HUES48 (cell line): Measurements from ENCODE around the gene C1orf210.

Experiments used
- H3K27ac ChIP-seq: one replicate; pipeline ENCODE4 v1.7.0; 2013; ENCODE audit warnings: low read depth, low read length, inconsistent platforms
- H3K27me3 ChIP-seq: 2 replicates; pipeline ENCODE4 v1.6.1; 2013; ENCODE audit warnings: mild to moderate bottlenecking, low read length; ENCODE audit not compliant: control insufficient read depth, insufficient read depth
- H3K36me3 ChIP-seq: 2 replicates; pipeline ENCODE4 v1.6.1; 2013; ENCODE audit warnings: low read length; ENCODE audit not compliant: control insufficient read depth, insufficient read depth
- H3K4me1 ChIP-seq: 2 replicates; pipeline ENCODE4 v1.6.1; 2013; ENCODE audit warnings: mild to moderate bottlenecking, low read length; ENCODE audit not compliant: control insufficient read depth, insufficient read depth
- H3K4me3 ChIP-seq: 2 replicates; pipeline ENCODE4 v1.5.1; 2013; ENCODE audit warnings: mild to moderate bottlenecking, low read depth, low read length
- H3K9ac ChIP-seq: 2 replicates; pipeline ENCODE4 v1.6.1; 2013; ENCODE audit warnings: mild to moderate bottlenecking, low read depth, low read length, moderate library complexity
- H3K9me3 ChIP-seq: 2 replicates; pipeline ENCODE4 v1.6.1; 2013; ENCODE audit warnings: low read length; ENCODE audit not compliant: control insufficient read depth, insufficient read depth

The C1orf210 gene

GRCh38 chr1:43238991-43239469 lies 46.4 kb downstream of the C1orf210 start:
- peaks cover 4% of the 10 kb centered on the region for H3K9me3 ChIP-seq
- H3K4me1 ChIP-seq = no peaks in the 10 kb centered on the region
- no peaks in the 10 kb centered on the region for H3K27me3 ChIP-seq
- no peak overlapping the region for H3K9ac ChIP-seq
- H3K36me3 ChIP-seq = no peaks in the 10 kb centered on the region
- H3K27ac ChIP-seq = no peak overlapping the region
- H3K4me3 ChIP-seq = no peak overlapping the region

- Histone ChIP-seq H3K36me3 (no peaks in the 10 kb centered on the region), H3K4me3 (no peak overlapping the region), H3K27me3 (no peaks in the 10 kb centered on the region), H3K4me1 (no peaks in the 10 kb centered on the region), H3K9ac (no peak overlapping the region), H3K27ac (no peak overlapping the region), H3K9me3 (no peaks in the 10 kb centered on the region)
Measured at GRCh38 chr1:43238085-43238484, 47.3 kb downstream of the C1orf210 start.

GRCh38 chr1:43237121-43237520 lies 48.3 kb downstream of the C1orf210 start:
- Histone ChIP-seq H3K4me1 (no peaks in the 10 kb centered on the region), H3K9ac (no peak overlapping the region), H3K9me3 (no peaks in the 10 kb centered on the region), H3K27ac (no peak overlapping the region), H3K4me3 (no peak overlapping the region), H3K27me3 (no peaks in the 10 kb centered on the region), H3K36me3 (no peaks in the 10 kb centered on the region)

- Histone ChIP-seq H3K9me3 (no peaks in the 10 kb centered on the region), H3K36me3 (no peaks in the 10 kb centered on the region), H3K9ac (no peak overlapping the region), H3K4me3 (no peak overlapping the region), H3K27me3 (no peaks in the 10 kb centered on the region), H3K27ac (no peak overlapping the region), H3K4me1 (0 out of 2 replicates have a peak, but pooled peaks cover under 1% of the 10 kb centered on the region)
Measured at GRCh38 chr1:43235451-43236121, 49.8 kb downstream of the C1orf210 start.

- no peak overlapping the region for H3K4me3 ChIP-seq
Measured at GRCh38 chr1:43235040-43235439, 50.3 kb downstream of the C1orf210 start.

GRCh38 chr1:43234267-43234666 lies 51.1 kb downstream of the C1orf210 start:
- peaks cover 7% of the 10 kb centered on the region; the same call in 1 of the 2 replicates for H3K4me1 ChIP-seq
- H3K9ac ChIP-seq = no peak overlapping the region
- no peaks in the 10 kb centered on the region for H3K9me3 ChIP-seq
- no peak overlapping the region for H3K27ac ChIP-seq
- no peaks in the 10 kb centered on the region for H3K36me3 ChIP-seq
- no peaks in the 10 kb centered on the region for H3K27me3 ChIP-seq
- no peak overlapping the region for H3K4me3 ChIP-seq

More at GRCh38 chr1:43235040-43235439, 50.3 kb downstream of the C1orf210 start:
- H3K4me1 ChIP-seq = peaks cover 6% of the 10 kb centered on the region; the same call in 1 of the 2 replicates
- no peak overlapping the region for H3K9ac ChIP-seq
- H3K9me3 ChIP-seq = no peaks in the 10 kb centered on the region
- no peak overlapping the region for H3K27ac ChIP-seq
- no peaks in the 10 kb centered on the region for H3K36me3 ChIP-seq
- no peaks in the 10 kb centered on the region for H3K27me3 ChIP-seq

GRCh38 chr1:43233631-43234030 lies 51.8 kb downstream of the C1orf210 start:
- Histone ChIP-seq H3K27ac (no peak overlapping the region), H3K27me3 (no peaks in the 10 kb centered on the region), H3K36me3 (no peaks in the 10 kb centered on the region), H3K9ac (no peak overlapping the region), H3K4me1 (peaks cover 7% of the 10 kb centered on the region; the same call in 1 of the 2 replicates), H3K4me3 (no peak overlapping the region), H3K9me3 (no peaks in the 10 kb centered on the region)

- no peak overlapping the region for H3K27ac ChIP-seq
- H3K9me3 ChIP-seq = no peaks in the 10 kb centered on the region
- H3K27me3 ChIP-seq = no peaks in the 10 kb centered on the region
- H3K4me1 ChIP-seq = peaks cover 9% of the 10 kb centered on the region; the same call in 1 of the 2 replicates
- no peak overlapping the region for H3K4me3 ChIP-seq
- H3K9ac ChIP-seq = no peak overlapping the region
- H3K36me3 ChIP-seq = no peaks in the 10 kb centered on the region
Measured at GRCh38 chr1:43232482-43232881, 52.9 kb downstream of the C1orf210 start.

- H3K4me3 ChIP-seq = no peak overlapping the region
- no peaks in the 10 kb centered on the region for H3K36me3 ChIP-seq
- no peak overlapping the region for H3K9ac ChIP-seq
- H3K9me3 ChIP-seq = no peaks in the 10 kb centered on the region
- no peaks in the 10 kb centered on the region for H3K27me3 ChIP-seq
- no peak overlapping the region for H3K27ac ChIP-seq
- peaks cover 11% of the 10 kb centered on the region; the same call in 1 of the 2 replicates for H3K4me1 ChIP-seq
Measured at GRCh38 chr1:43232074-43232473, 53.3 kb downstream of the C1orf210 start.
